Measurements from ENCODE around the gene HLA-B. TPM values are rescaled to one million over a fixed set of nuclear protein-coding genes. Genes with fewer than 3 reads are reported as not detected.

The HLA-B gene
- total RNA-seq, 2 experiments from 2014 or later: 2,691 to 2,699 TPM

GRCh38 chr6:31332637-31333602 is 24.1 kb downstream of the HLA-B start:
- POLR2A ChIA-PET: no interaction called here
- CTCF ChIA-PET: no interaction called here

GRCh38 chr6:31328355-31328960 is 28.5 kb downstream of the HLA-B start:
- ChIA-PET CTCF (no interaction called here), POLR2A (no interaction called here)

- ChIA-PET CTCF (no interaction called here), POLR2A (no interaction called here)
These were observed 35.2 kb downstream of the HLA-B start for GRCh38 chr6:31321820-31322219.

DNA sequence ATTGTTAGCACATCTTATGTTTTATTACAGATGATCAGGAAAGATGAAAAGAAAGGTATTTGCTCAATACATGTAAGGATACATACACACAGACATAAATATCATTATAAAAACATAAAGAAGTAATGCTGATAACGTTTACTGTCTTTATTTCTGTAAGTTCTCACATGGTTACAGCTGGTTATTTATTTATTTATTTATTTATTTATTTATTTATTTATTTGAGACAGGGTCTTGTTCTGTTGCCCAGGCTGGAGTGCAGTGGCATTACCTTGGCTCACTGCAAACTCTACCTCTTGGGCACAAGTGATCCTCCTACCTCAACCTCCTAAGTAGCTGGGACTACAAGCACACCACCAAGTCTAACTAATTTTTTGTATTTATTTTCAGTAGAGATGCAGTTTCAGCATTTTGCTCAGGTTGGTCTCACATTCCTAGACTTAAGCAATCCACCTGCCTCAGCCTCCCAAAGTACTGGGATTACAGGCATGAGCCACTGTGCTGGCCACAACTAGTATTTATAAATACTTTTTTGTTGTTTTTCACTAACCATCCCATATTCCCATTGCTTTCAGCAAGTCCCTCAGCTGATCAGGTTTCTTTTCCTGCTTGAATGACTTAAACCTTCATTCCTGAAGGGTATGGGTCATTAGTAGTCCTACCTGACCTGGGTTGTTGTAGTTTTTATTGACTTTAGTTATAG is 35.8 kb downstream of the HLA-B start:
- POLR2A ChIA-PET: no interaction called here
- CTCF ChIA-PET: no interaction called here

- ChIA-PET POLR2A (no interaction called here), CTCF (no interaction called here)
These were observed 39.9 kb downstream of the HLA-B start for GRCh38 chr6:31317036-31317435.

DNA sequence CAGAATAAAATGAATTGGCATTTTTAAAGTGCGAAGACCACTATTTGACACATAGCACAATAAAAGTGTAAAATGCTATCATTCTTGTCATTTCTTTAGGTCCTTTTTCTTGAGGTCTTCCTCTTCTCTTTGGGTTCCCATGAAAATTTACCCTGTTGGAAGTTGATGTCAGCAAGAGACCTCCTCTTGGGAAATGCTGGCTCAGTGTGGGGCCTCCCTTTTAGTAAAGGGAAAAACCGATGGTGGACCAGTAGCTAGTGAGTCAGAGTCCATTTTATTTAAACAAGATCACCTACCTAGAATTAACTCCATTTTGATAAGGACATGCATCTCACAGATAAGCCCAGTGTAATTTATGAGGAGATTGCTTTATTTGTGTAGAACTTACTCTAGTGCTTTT is 47.3 kb downstream of the HLA-B start:
- ChIA-PET CTCF (no interaction called here), POLR2A (no interaction called here)

DNA sequence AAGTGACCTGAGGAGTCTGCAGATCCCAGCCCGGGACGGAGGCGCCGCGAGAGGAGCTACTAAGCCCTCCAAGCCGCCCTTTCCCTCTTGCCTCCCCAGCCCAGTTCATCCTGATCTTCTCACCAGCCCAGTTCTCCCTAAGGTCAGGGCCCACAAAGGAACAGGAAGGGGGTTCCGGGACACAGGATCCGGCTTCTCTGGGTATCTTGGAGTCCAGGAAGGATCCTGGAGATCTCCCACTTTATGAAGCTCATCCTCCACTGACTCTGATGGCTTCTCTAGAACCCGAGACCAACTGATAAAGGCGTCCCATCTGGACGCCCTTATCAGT is 48.2 kb downstream of the HLA-B start:
- POLR2A ChIA-PET: interaction anchor here (0.6 to 1.8 kb wide), 2 partner anchors 43 to 354 kb away, joined by 5 to 7 read pairs; no protein-coding TSS in a partner anchor
- CTCF ChIA-PET: interaction anchor here (0.6 to 2.5 kb wide), 2 partner anchors 57 to 178 kb away, joined by 4 to 10 read pairs; no protein-coding TSS in a partner anchor

- CTCF ChIA-PET: interaction anchor here (0.6 to 2.5 kb wide), 2 partner anchors 58 to 178 kb away, joined by 4 to 10 read pairs; no protein-coding TSS in a partner anchor
- POLR2A ChIA-PET: interaction anchor here (0.6 to 1.8 kb wide), 2 partner anchors 44 to 355 kb away, joined by 5 to 7 read pairs; no protein-coding TSS in a partner anchor
These were observed 48.7 kb downstream of the HLA-B start for GRCh38 chr6:31308050-31308844.

DNA sequence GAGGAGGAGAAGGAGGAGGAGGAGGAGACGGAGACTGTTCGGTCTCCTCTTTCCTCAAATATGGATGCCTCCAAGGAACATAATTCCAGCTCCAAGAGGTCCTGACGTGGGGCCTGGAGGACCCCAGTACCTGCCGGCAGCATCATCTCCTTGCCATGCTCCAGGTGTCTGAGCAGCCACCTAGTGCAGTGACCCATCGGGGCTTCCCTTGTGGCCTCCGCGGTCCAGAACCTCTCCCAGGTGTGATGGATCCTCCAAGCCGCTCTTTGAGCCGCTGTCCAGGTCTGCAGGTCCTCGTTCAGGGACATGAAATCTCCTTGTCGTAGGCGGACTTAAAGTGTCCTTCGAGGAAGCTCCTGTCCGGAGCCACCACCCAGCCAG is 49.3 kb downstream of the HLA-B start:
- POLR2A ChIA-PET: interaction anchor here (1.8 kb wide), 1 partner anchor 44 kb away, joined by 5 read pairs; no protein-coding TSS in a partner anchor
- CTCF ChIA-PET: interaction anchor here (2.5 kb wide), 1 partner anchor 58 kb away, joined by 10 read pairs; no protein-coding TSS in a partner anchor

DNA sequence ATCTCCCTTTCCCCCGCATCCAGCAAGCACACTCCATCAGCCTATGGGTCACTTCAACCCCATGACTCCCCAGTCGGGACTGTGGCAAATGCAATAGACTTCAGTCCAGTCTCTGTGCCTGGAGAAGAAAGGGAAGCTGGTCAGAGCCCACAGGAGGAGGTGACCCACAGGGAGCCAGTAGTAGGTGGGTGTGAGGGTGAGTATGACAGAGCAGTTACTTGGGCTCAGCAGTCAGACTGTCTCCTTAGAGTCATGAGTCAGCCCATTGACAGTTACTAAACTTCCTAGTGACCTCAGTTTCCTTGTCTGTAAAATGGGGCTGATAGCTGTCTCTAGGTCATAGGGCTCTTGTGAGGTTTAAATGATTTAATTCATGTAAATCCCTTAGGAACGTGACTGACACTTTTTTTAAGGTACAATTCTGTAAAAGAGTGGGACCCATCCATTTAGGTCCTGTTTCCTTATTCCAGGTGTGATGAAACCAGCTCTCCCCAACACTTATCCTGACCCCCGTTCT is 51.2 kb downstream of the HLA-B start:
- CTCF ChIA-PET: interaction anchor here (1.0 to 1.3 kb wide), 2 partner anchors 12 to 45 kb away, joined by 3 read pairs; no protein-coding TSS in a partner anchor
- POLR2A ChIA-PET: no interaction called here

- CTCF ChIA-PET: interaction anchor here (1.3 kb wide), 1 partner anchor 11 kb away, joined by 3 read pairs; no protein-coding TSS in a partner anchor
- POLR2A ChIA-PET: no interaction called here
These were observed 52.3 kb downstream of the HLA-B start for GRCh38 chr6:31304683-31305082.

Other genes with a start within 250 kb of the HLA-B start
- gene C6orf15, start 244.6 kb downstream of the HLA-B start, total RNA-seq: not detected
- gene PSORS1C1, start 242.4 kb downstream of the HLA-B start, total RNA-seq: not detected
- not detected for gene CDSN, start 236.7 kb downstream of the HLA-B start, total RNA-seq
- gene PSORS1C2, start 218.1 kb downstream of the HLA-B start, total RNA-seq: not detected
- 10 to 100 TPM; 47.1 to 47.7 TPM for gene CCHCR1, start 199.4 kb downstream of the HLA-B start, total RNA-seq
- 100 to 1,000 TPM in 1 of 2 experiments, 10 to 100 TPM in 1; 98.1 to 103 TPM for gene TCF19, start 198.6 kb downstream of the HLA-B start, total RNA-seq
- under 1 TPM in 1 of 2 experiments, not detected in 1; 0.15 TPM for gene POU5F1, start 186.5 kb downstream of the HLA-B start, total RNA-seq
- 100 to 1,000 TPM; 647 to 650 TPM for gene HLA-C, start 85.1 kb downstream of the HLA-B start, total RNA-seq
- gene MICA, start 46.4 kb upstream of the HLA-B start, total RNA-seq: 10 to 100 TPM; 10.8 to 12.7 TPM
- 10 to 100 TPM; 22.1 to 22.5 TPM for gene MICB, start 141.0 kb upstream of the HLA-B start, total RNA-seq
- gene MCCD1, start 171.8 kb upstream of the HLA-B start, total RNA-seq: not detected
- 100 to 1,000 TPM; 611 to 614 TPM for gene DDX39B, start 184.8 kb upstream of the HLA-B start, total RNA-seq
- 1 to 10 TPM; 1.2 to 1.4 TPM for gene ATP6V1G2, start 189.4 kb upstream of the HLA-B start, total RNA-seq
- 10 to 100 TPM; 11.4 to 12.3 TPM for gene NFKBIL1, start 190.4 kb upstream of the HLA-B start, total RNA-seq
- 100 to 1,000 TPM; 702 to 706 TPM for gene LTA, start 215.1 kb upstream of the HLA-B start, total RNA-seq
- gene TNF, start 218.4 kb upstream of the HLA-B start, total RNA-seq: 100 to 1,000 TPM; 161 to 162 TPM
- gene LTB, start 225.2 kb upstream of the HLA-B start, total RNA-seq: 100 to 1,000 TPM; 178 to 181 TPM
- gene LST1, start 229.1 kb upstream of the HLA-B start, total RNA-seq: 10 to 100 TPM; 16.3 to 19.2 TPM
- gene NCR3, start 235.8 kb upstream of the HLA-B start, total RNA-seq: 10 to 100 TPM; 25.2 to 29.7 TPM